H1 (cell line): Measurements from ENCODE around the gene CARD14. TPM values are rescaled to one million over a fixed set of nuclear protein-coding genes. Genes with fewer than 3 reads are reported as not detected.

Experiments used
- CTCF ChIA-PET: fragments of 300-600 bp; sonication (Branson Sonifier 250); formaldehyde crosslinking; loops from one replicate; lab custom pipeline; 2021; ENCODE audit not compliant: partially characterized antibody; lab: Charles Lee
- POLR2A ChIA-PET: fragments of 300-600 bp; sonication (Branson Sonifier 250); formaldehyde crosslinking; loops from one replicate; lab custom pipeline; 2021; ENCODE audit warnings: inconsistent platforms; ENCODE audit not compliant: partially characterized antibody; lab: Charles Lee
- DNase-seq, 2 experiments: peaks; one replicate each; pipeline versions ENCODE4 v3.0.0 to v3.0.0-alpha.2; 2010 to 2022; ENCODE audit warnings: low spot score in 2 of 2, low read depth in 1 of 2, mixed read lengths in 1 of 2
- FAIRE-seq: peaks from 2 replicates; lab custom pipeline; 2011; peaks lifted over from hg19 to GRCh38; lab: Jason Lieb, UNC
- H2AFZ ChIP-seq: 2 replicates; pipeline ENCODE4 v1.8.1; 2012; ENCODE audit warnings: low read length, inconsistent platforms
- H2AK5ac ChIP-seq: 2 replicates; pipeline ENCODE4 v1.6.1; 2013; ENCODE audit warnings: low read depth, low read length
- H2BK120ac ChIP-seq: replicated peaks from 2 replicates; pipeline ENCODE3; 2013; ENCODE audit warnings: low read depth, low read length, inconsistent platforms
- H2BK12ac ChIP-seq: 2 replicates; pipeline ENCODE4 v1.6.1; 2013; ENCODE audit warnings: low read depth, low read length
- H2BK15ac ChIP-seq: 2 replicates; pipeline ENCODE4 v1.6.1; 2013; ENCODE audit warnings: low read length
- H2BK20ac ChIP-seq: 2 replicates; pipeline ENCODE4 v1.6.1; 2013; ENCODE audit warnings: low read length
- H2BK5ac ChIP-seq: 2 replicates; pipeline ENCODE4 v1.6.1; 2013; ENCODE audit warnings: low read depth, low read length
- H3K14ac ChIP-seq: 2 replicates; pipeline ENCODE4 v1.6.1; 2013; ENCODE audit warnings: inconsistent platforms; ENCODE audit not compliant: insufficient read length
- H3K18ac ChIP-seq: 2 replicates; pipeline ENCODE4 v1.6.1; 2013; ENCODE audit warnings: low read length; ENCODE audit errors: extremely low read depth
- H3K23ac ChIP-seq: 2 replicates; pipeline ENCODE4 v1.6.1; 2013; ENCODE audit warnings: inconsistent platforms; ENCODE audit not compliant: insufficient read length
- H3K23me2 ChIP-seq: 2 replicates; pipeline ENCODE4 v1.6.1; 2013; ENCODE audit warnings: low read depth, low read length
- H3K27ac ChIP-seq: 2 replicates; pipeline ENCODE4 v1.6.1; 2011; ENCODE audit warnings: low read depth, low read length, inconsistent platforms
- H3K27me3 ChIP-seq, 4 experiments: replicated peaks in 1 of 4; 1 replicate in 1 of 4; 2 replicates in 3 of 4; pipeline versions ENCODE4 v1.6.1 to v1.8.1; 2011 to 2013; ENCODE audit warnings: low read length in 3 of 4, mild to moderate bottlenecking in 3 of 4, inconsistent platforms in 2 of 4, mixed read lengths in 2 of 4, moderate library complexity in 1 of 4; ENCODE audit not compliant: control insufficient read depth in 3 of 4, insufficient read depth in 3 of 4; ENCODE audit errors: extremely low read depth in 1 of 4
- H3K36me3 ChIP-seq, 4 experiments: 2 replicates each; pipeline versions ENCODE4 v1.6.1 to v1.8.1; 2011 to 2013; ENCODE audit warnings: mild to moderate bottlenecking in 4 of 4, low read length in 3 of 4, moderate library complexity in 2 of 4, control low read depth in 1 of 4, inconsistent platforms in 1 of 4; ENCODE audit not compliant: insufficient read depth in 4 of 4, control insufficient read depth in 2 of 4
- H3K4ac ChIP-seq: replicated peaks from 2 replicates; pipeline ENCODE3; 2013; ENCODE audit warnings: low read length, low read depth, mixed read lengths, inconsistent platforms; ENCODE audit not compliant: insufficient read length
- H3K4me1 ChIP-seq, 4 experiments: replicated peaks in 1 of 4; 1 replicate in 1 of 4; 2 replicates in 3 of 4; pipeline versions ENCODE4 v1.6.1 to v1.8.1; 2011 to 2013; ENCODE audit warnings: low read length in 3 of 4, inconsistent platforms in 2 of 4, mixed read lengths in 1 of 4; ENCODE audit not compliant: insufficient read depth in 4 of 4, control insufficient read depth in 3 of 4
- H3K4me2 ChIP-seq, 2 experiments: 2 replicates each; pipeline versions ENCODE4 v1.6.1 to v1.8.1; 2011 to 2013; ENCODE audit warnings: low read depth in 2 of 2, low read length in 2 of 2, control low read depth in 1 of 2, inconsistent platforms in 1 of 2, mild to moderate bottlenecking in 1 of 2; ENCODE audit not compliant: insufficient read depth in 1 of 2
- H3K4me3 ChIP-seq, 4 experiments: fragments of 200-600, 300-600 bp in 1 of 4; sonication (generic), shearing (Covaris generic), sonication (Bioruptor Twin) in 1 of 4; 2 replicates each; pipeline versions ENCODE4 v1.5.1 to v1.8.1; 2011 to 2016; ENCODE audit warnings: low read length in 4 of 4, low read depth in 3 of 4, control low read depth in 2 of 4, inconsistent platforms in 2 of 4, mild to moderate bottlenecking in 2 of 4, mixed read lengths in 1 of 4, moderate library complexity in 1 of 4; ENCODE audit not compliant: insufficient read depth in 2 of 4; ENCODE audit errors: extremely low read depth in 1 of 4
- H3K56ac ChIP-seq: replicated peaks from 2 replicates; pipeline ENCODE3; 2013; ENCODE audit warnings: low read depth, mild to moderate bottlenecking, mixed read lengths, low read length, inconsistent platforms; ENCODE audit not compliant: insufficient read length
- H3K79me1 ChIP-seq: 2 replicates; pipeline ENCODE4 v1.6.1; 2013; ENCODE audit warnings: low read depth, low read length, control low read depth
- H3K79me2 ChIP-seq, 2 experiments: 2 replicates each; pipeline versions ENCODE4 v1.6.1 to v1.8.1; 2012 to 2013; ENCODE audit warnings: low read length in 2 of 2, mild to moderate bottlenecking in 2 of 2, inconsistent platforms in 1 of 2; ENCODE audit not compliant: insufficient read depth in 2 of 2, control insufficient read depth in 1 of 2
- H3K9ac ChIP-seq, 4 experiments: replicated peaks in 1 of 4; 1 replicate in 1 of 4; 2 replicates in 3 of 4; pipeline versions ENCODE4 v1.6.1 to v1.8.1; 2011 to 2013; ENCODE audit warnings: low read depth in 3 of 4, low read length in 3 of 4, control low read depth in 2 of 4, mild to moderate bottlenecking in 2 of 4, moderate library complexity in 2 of 4, inconsistent platforms in 1 of 4; ENCODE audit errors: extremely low read depth in 1 of 4
- H3K9me3 ChIP-seq, 2 experiments: 2 replicates each; pipeline versions ENCODE4 v1.6.1 to v1.8.1; 2012 to 2013; ENCODE audit warnings: mild to moderate bottlenecking in 2 of 2, moderate library complexity in 2 of 2, control low read depth in 1 of 2, inconsistent platforms in 1 of 2, low read depth in 1 of 2, low read length in 1 of 2, mixed read lengths in 1 of 2; ENCODE audit not compliant: insufficient read depth in 2 of 2
- H4K20me1 ChIP-seq, 2 experiments: replicated peaks in 1 of 2; 2 replicates each; pipeline versions ENCODE3 to v1.8.1; 2011 to 2013; ENCODE audit warnings: inconsistent platforms in 2 of 2, low read length in 2 of 2, mild to moderate bottlenecking in 1 of 2; ENCODE audit not compliant: insufficient read depth in 2 of 2, control insufficient read depth in 1 of 2
- H4K5ac ChIP-seq: 2 replicates; pipeline ENCODE4 v1.6.1; 2013; ENCODE audit warnings: low read length, low read depth, mixed read lengths, inconsistent platforms; ENCODE audit not compliant: insufficient read length
- H4K8ac ChIP-seq: 2 replicates; pipeline ENCODE4 v1.8.0; 2013; ENCODE audit warnings: mild to moderate bottlenecking, moderate library complexity, low read length, inconsistent platforms; ENCODE audit not compliant: insufficient read depth; ENCODE audit errors: extremely low read depth
- H4K91ac ChIP-seq: replicated peaks from 2 replicates; pipeline ENCODE3; 2013; ENCODE audit warnings: low read length, mixed read lengths, inconsistent platforms; ENCODE audit not compliant: insufficient read length
- SAP30 ChIP-seq: fragments of 300-600 bp; sonication (generic); IDR thresholded peaks from 2 replicates; pipeline ENCODE4 v1.7.1; 2012; ENCODE audit warnings: low read length, moderate library complexity, mild to moderate bottlenecking, inconsistent platforms; ENCODE audit not compliant: insufficient read depth, insufficient replicate concordance
- WGBS, 2 experiments: shearing (Covaris generic) in 1 of 2; methylation state at CpG; one replicate each; pipeline versions ENCODE4 v1.1.6 to v1.1.7; 2013 to 2015; ENCODE audit warnings: low lambda C conversion rate in 2 of 2, mixed read lengths in 2 of 2, inconsistent platforms in 1 of 2, low coverage in 1 of 2, missing lambda C conversion rate in 1 of 2; ENCODE audit not compliant: insufficient replicate concordance in 2 of 2, insufficient coverage in 1 of 2, insufficient read length in 1 of 2; ENCODE audit errors: extremely low coverage in 1 of 2, missing lambda C conversion rate in 1 of 2; 5-methylcytosine and 5-hydroxymethylcytosine counted together
- polyA plus RNA-seq, 7 experiments: library from polyadenylated mRNA; depleted of rRNA in 3 of 7; stranded (reverse) in 5 of 7; unstranded in 2 of 7; fragments of >200 nt in 5 of 7; fragments of 200-250 nt in 2 of 7; gene quantifications; 1 replicate in 5 of 7; 2 replicates in 1 of 7; 4 replicates in 1 of 7; pipeline versions ENCODE4 v1.2.1 to v1.2.3, GENCODE V29; 2011 to 2013; ENCODE audit warnings: missing spikeins in 2 of 7, mixed read lengths in 2 of 7
- total RNA-seq: library from RNA; stranded (reverse); fragmentation: NEBNext Ultra II Directional; extraction: Animal tissue kit (Norgen Biotek cat#: 25700); gene quantifications from 2 replicates; pipeline ENCODE4 v1.2.1, GENCODE V29; 2021

Gene CARD14
- total and polyA plus RNA-seq, 2 of the 8 experiments (the other 6 are each of a cell fraction or from before 2014, with no cell fraction given): 0.08 TPM; not detected in 1

DNA sequence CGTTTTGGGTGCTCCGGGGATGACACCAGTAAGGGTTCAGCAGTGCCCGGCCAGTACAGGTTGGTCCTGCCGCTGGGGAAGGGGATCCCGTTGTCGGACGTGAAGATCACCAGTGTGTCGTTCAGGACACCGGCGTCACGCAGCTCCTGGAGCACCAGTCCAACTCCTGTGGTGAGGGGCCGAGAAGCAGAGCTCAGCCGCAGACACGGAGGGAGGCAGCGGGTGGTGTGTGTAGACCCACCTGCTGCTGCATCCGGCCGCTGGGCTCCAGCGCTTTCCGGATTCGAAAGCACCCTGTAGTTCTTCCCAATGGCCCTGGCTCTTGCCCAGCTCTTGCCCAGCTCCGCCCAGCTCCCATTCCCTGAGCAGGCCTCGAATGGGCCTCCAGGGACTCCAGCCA lies 42.3 kb downstream of the CARD14 start:
- H3K79me1 ChIP-seq: peaks cover 2% of the 10 kb centered on the region; the same call in 1 of the 2 replicates
- no peak overlapping the region for H2BK20ac ChIP-seq
- no peak for DNase-seq
- no peak overlapping the region for H4K5ac ChIP-seq
- no peak overlapping the region for H3K56ac ChIP-seq
- peaks cover 4 to 18% (median 12%) of the 10 kb centered on the region in 4 experiments; a peak in 5 of 8 replicates for H3K36me3 ChIP-seq
- TF ChIP-seq SAP30: no peak
- no peak overlapping the region for H2AFZ ChIP-seq
- H3K14ac ChIP-seq: no peak overlapping the region
- no peaks in the 10 kb centered on the region for H3K9me3 ChIP-seq
- H4K20me1 ChIP-seq: peaks cover 0 to 3% of the 10 kb centered on the region in 2 experiments
- no peak overlapping the region for H4K91ac ChIP-seq
- no peak overlapping the region for H4K8ac ChIP-seq
- no peak overlapping the region for H2BK12ac ChIP-seq
- H3K27me3 ChIP-seq: no peaks in the 10 kb centered on the region
- no peak overlapping the region for H3K9ac ChIP-seq
- no peak overlapping the region for H3K18ac ChIP-seq
- H3K27ac ChIP-seq: no peak overlapping the region
- WGBS, 2 experiments: 92% methylated on average over 22 of the region's 22 CpGs; no CpG with 5 or more reads in 1 of the 2 experiments
- CTCF ChIA-PET: interaction anchor here (1.2 to 1.5 kb wide), 2 partner anchors 16 to 52 kb away, joined by 3 to 8 read pairs; no protein-coding TSS in a partner anchor
- H3K79me2 ChIP-seq: no peaks in the 10 kb centered on the region
- no peak overlapping the region for H2AK5ac ChIP-seq
- no peak overlapping the region for H3K4me2 ChIP-seq
- no peak overlapping the region for H3K4me3 ChIP-seq
- no peaks in the 10 kb centered on the region for H3K4me1 ChIP-seq
- no peaks in the 10 kb centered on the region for H3K23me2 ChIP-seq
- no peak for FAIRE-seq
- no peak overlapping the region for H2BK120ac ChIP-seq
- H2BK5ac ChIP-seq: peak overlapping the region; percentile 16; the same call in 1 of the 2 replicates
- no peak overlapping the region for H3K23ac ChIP-seq
- H3K4ac ChIP-seq: no peak overlapping the region
- POLR2A ChIA-PET: interaction anchor here (1.0 to 1.3 kb wide), 4 partner anchors 8 to 72 kb away, joined by 3 to 4 read pairs (median 4); no protein-coding TSS in a partner anchor
- no peak overlapping the region for H2BK15ac ChIP-seq
